ENCODE results near the gene KLHL30.

GRCh38 chr2:238152771-238153688 lies 14.6 kb downstream of the KLHL30 start:
- TF ChIP-seq SIN3A (IDR thresholded peaks at IDR 0.05; ENCODE audit: borderline replicate concordance, insufficient read depth, low read length) (no peak), REST (IDR thresholded peaks at IDR 0.05; ENCODE audit: insufficient read depth in 1 of 2, low read depth in 2 of 2, low read length in 2 of 2) (no peak), POLR2AphosphoS5 (IDR thresholded peaks at IDR 0.05; ENCODE audit: low read depth, low read length) (no peak)

Data from PFSK-1 (cell line).